Adrenal gland (tissue), 12 donors: ENCODE measurements around the gene EFEMP2. TPM values are rescaled to one million over a fixed set of nuclear protein-coding genes. Genes with fewer than 3 reads are reported as not detected.

Source experiments
- DNase-seq, 7 donors: peaks; one replicate each; pipeline ENCODE4 v3.0.0-alpha.2; 2019 to 2020
- H3K27ac ChIP-seq, 5 donors: fragments of 200-600 bp; sonication (generic) in 4 of 5; 1 replicate in 3 of 5; 2 replicates in 2 of 5; pipeline versions ENCODE4 v1.5.1 to v1.8.0; 2016 to 2020; ENCODE audit warnings: mild to moderate bottlenecking in 1 of 5
- H3K27me3 ChIP-seq: fragments of 200-600 bp; 2 replicates; pipeline ENCODE4 v1.8.0; 2021
- H3K36me3 ChIP-seq, 2 donors: fragments of 200-600 bp; replicated peaks in 1 of 2; 1 replicate in 1 of 2; 2 replicates in 1 of 2; pipeline versions ENCODE4 v1.5.1 to v1.8.0; 2018 to 2022
- H3K4me1 ChIP-seq, 2 donors: fragments of 200-600 bp; replicated peaks in 1 of 2; 1 replicate in 1 of 2; 2 replicates in 1 of 2; pipeline versions ENCODE4 v1.5.1 to v1.8.0; 2018 to 2021
- H3K4me3 ChIP-seq, 4 donors: fragments of 200-600 bp; sonication (generic) in 3 of 4; one replicate each; pipeline ENCODE4 v1.5.1; 2016 to 2018
- H3K9me3 ChIP-seq, 3 donors: fragments of 200-600 bp; sonication (generic) in 1 of 3; replicated peaks in 1 of 3; 1 replicate in 2 of 3; 2 replicates in 1 of 3; pipeline versions ENCODE4 v1.5.1 to v1.8.0; 2016 to 2021
- CTCF ChIP-seq, 6 experiments: fragments of 450-650 bp in 4 of 6; fragments of 200-600 bp in 2 of 6; sonication (generic) in 1 of 6; IDR thresholded peaks; 1 replicate in 5 of 6; 2 replicates in 1 of 6; pipeline versions ENCODE4 v1.5.1 to v1.8.0; 2016 to 2021; ENCODE audit warnings: antibody characterized with exemption in 6 of 6, mild to moderate bottlenecking in 2 of 6, moderate library complexity in 1 of 6
- POLR2A ChIP-seq, 2 donors: fragments of 450-650 bp; IDR thresholded peaks; one replicate each; pipeline ENCODE4 v1.6.1; 2017; ENCODE audit warnings: antibody characterized with exemption in 2 of 2, mild to moderate bottlenecking in 2 of 2, moderate library complexity in 1 of 2
- WGBS, 4 donors: extraction: QIAGEN DNeasy Blood & Tissue Kit in 2 of 4; methylation state at CpG; one replicate each; pipeline versions ENCODE4 v1.1.5 to v1.1.7; 2013 to 2017; 5-methylcytosine and 5-hydroxymethylcytosine counted together
- intact Hi-C, 2 donors: fragments of 100-400 bp; cut with DNase I; formaldehyde crosslinking; loops; one replicate each; pipeline versions ENCODE4 v1.14.1 to v1.15.0; 2022 to 2023
- polyA plus RNA-seq, 3 donors: library from polyadenylated mRNA; stranded (reverse); fragments of 200-250 nt in 2 of 3; fragments of 350-450 nt in 1 of 3; fragmentation: Illumina TruSeq in 1 of 3; extraction: RNeasy Lipid Tissue Mini Kit (QIAGEN cat#74804) in 1 of 3; gene quantifications; one replicate each; pipeline ENCODE4 v1.2.3, GENCODE V29; 2013 to 2014
- total RNA-seq, 9 donors: library from RNA; depleted of rRNA in 4 of 9; stranded (reverse); fragments of >200 nt in 4 of 9; fragments of 120-200 nt in 1 of 9; fragmentation: NEBNext Ultra II Directional in 1 of 9; extraction: Animal tissue kit (Norgen Biotek cat#: 25700) in 1 of 9; gene quantifications; one replicate each; pipeline versions ENCODE4 v1.1.0 to v1.2.4, GENCODE V29; 2013 to 2023
- donor health status: healthy with polysubstance abuse.
- donor health status: Bipolar disorder and iron deficiency.
- donor health status: DM: yes; HTN: yes; CAD: no.
- donor health status: DM: no; HTN: no; CAD: no.
- donor health status: DM: no; HTN: no; CAD: no.
- donor health status: DM: yes; HTN: yes; CAD: no.

The EFEMP2 gene
- total and polyA plus RNA-seq, 12 donors: 20.3 to 156 (median 63.6) TPM

GRCh38 chr11:65860278-65861164 is 12.1 kb downstream of the EFEMP2 start, which contains the start of gene MUS81:
TSS of gene MUS81 (plus strand) at chr11:65860433. CDS start at chr11:65860754, 321 bp downstream.
- 0 to 1% (median 0%) methylated on average over 27 to 78 of the region's 78 CpGs for WGBS, 4 donors
- peaks cover 21 to 31% of the 10 kb centered on the region in 2 donors for H3K4me1 ChIP-seq
- H3K4me3 ChIP-seq: peak within 1 kb of the TSS; percentile 37 to 100 (median 84)
- peak; percentile 95 to 98 (median 97) for DNase-seq
- peaks cover 0 to 41% of the 10 kb centered on the region in 2 donors for H3K36me3 ChIP-seq
- TF ChIP-seq CTCF (IDR thresholded peaks at IDR 0.05) (peak; percentile 73 to 90 (median 81)), POLR2A (IDR thresholded peaks at IDR 0.05) (peak in 1 of 2 donors; percentile 62)
- no peaks in the 10 kb centered on the region for H3K27me3 ChIP-seq
- intact Hi-C loops: no loop called here
- peak within 1 kb of the TSS; percentile 88 to 99 (median 95) for H3K27ac ChIP-seq
- no peaks in the 10 kb centered on the region for H3K9me3 ChIP-seq

GRCh38 chr11:65859812-65860277 is 12.8 kb downstream of the EFEMP2 start:
- Histone ChIP-seq H3K4me1 (peaks cover 21 to 34% of the 10 kb centered on the region in 2 donors), H3K27me3 (no peaks in the 10 kb centered on the region), H3K9me3 (no peaks in the 10 kb centered on the region), H3K27ac (peak overlapping the region; percentile 88 to 99 (median 95)), H3K4me3 (peak overlapping the region in 2 of 4 donors; percentile 97 to 100), H3K36me3 (peaks cover 0 to 41% of the 10 kb centered on the region in 2 donors)
- no peak for TF ChIP-seq POLR2A (IDR thresholded peaks at IDR 0.05)
- TF ChIP-seq CTCF (IDR thresholded peaks at IDR 0.05): no peak
- peak in 4 of 7 donors; percentile 48 to 77 (median 58) for DNase-seq
- WGBS, 4 donors: 2 to 4% (median 4%) methylated on average over 16 of the region's 16 CpGs
- intact Hi-C loops: no loop called here

GRCh38 chr11:65859095-65859811 is 13.3 kb downstream of the EFEMP2 start:
- TF ChIP-seq CTCF (IDR thresholded peaks at IDR 0.05) (peak in 2 of 6 experiments; percentile 11 to 12), POLR2A (IDR thresholded peaks at IDR 0.05) (peak; percentile 83 to 88)
- intact Hi-C loops: no loop called here
- H3K4me1 ChIP-seq: peaks cover 21 to 34% of the 10 kb centered on the region in 2 donors

GRCh38 chr11:65858681-65859087 is 13.9 kb downstream of the EFEMP2 start:
- Histone ChIP-seq H3K4me1 (peaks cover 21 to 34% of the 10 kb centered on the region in 2 donors), H3K27ac (peak overlapping the region; percentile 88 to 99 (median 95)), H3K27me3 (no peaks in the 10 kb centered on the region), H3K9me3 (no peaks in the 10 kb centered on the region), H3K4me3 (peak overlapping the region in 2 of 4 donors; percentile 8 to 100), H3K36me3 (peaks cover 0 to 41% of the 10 kb centered on the region in 2 donors)
- no peak for TF ChIP-seq POLR2A (IDR thresholded peaks at IDR 0.05)
- no peak for TF ChIP-seq CTCF (IDR thresholded peaks at IDR 0.05)
- intact Hi-C loops: no loop called here
- DNase-seq: no peak
- 0 to 1% (median 1%) methylated on average over 10 of the region's 10 CpGs for WGBS, 4 donors

More at GRCh38 chr11:65859095-65859811, 13.3 kb downstream of the EFEMP2 start:
- peak; percentile 94 to 100 (median 98) for DNase-seq
- WGBS, 4 donors: 0 to 1% (median 0%) methylated on average over 10 to 46 of the region's 46 CpGs
- H3K36me3 ChIP-seq: peaks cover 0 to 41% of the 10 kb centered on the region in 2 donors
- H3K4me3 ChIP-seq: peak overlapping the region in 3 of 4 donors; percentile 8 to 100 (median 97)
- H3K27me3 ChIP-seq: no peaks in the 10 kb centered on the region
- peak overlapping the region; percentile 88 to 99 (median 95) for H3K27ac ChIP-seq
- no peaks in the 10 kb centered on the region for H3K9me3 ChIP-seq
